Smooth muscle cell (in vitro differentiated cells): ENCODE results near the gene GMPPA. TPM values are rescaled to one million over a fixed set of nuclear protein-coding genes. Genes with fewer than 3 reads are reported as not detected.

Source experiments
- DNase-seq: peaks from one replicate; lab custom pipeline; 2025; ENCODE audit not compliant: unreplicated experiment; lab: John Stamatoyannopoulos, UW
- H2AFZ ChIP-seq: fragments of 200-600 bp; sonication (generic); 2 replicates; pipeline ENCODE4 v1.6.0; 2016; ENCODE audit warnings: antibody characterized with exemption, low read depth, mild to moderate bottlenecking
- H3F3A ChIP-seq: fragments of 200-600 bp; sonication (generic); 2 replicates; pipeline ENCODE4 v1.6.0; 2017; ENCODE audit warnings: antibody characterized with exemption, low read depth
- H3K27ac ChIP-seq: fragments of 200-600 bp; sonication (generic); 2 replicates; pipeline ENCODE4 v1.5.1; 2016; ENCODE audit warnings: low read depth, mild to moderate bottlenecking
- H3K27me3 ChIP-seq: fragments of 200-600 bp; sonication (generic); 2 replicates; pipeline ENCODE4 v1.6.1; 2016; ENCODE audit warnings: low read depth, mild to moderate bottlenecking
- H3K36me3 ChIP-seq: fragments of 200-600 bp; sonication (generic); 2 replicates; pipeline ENCODE4 v1.5.1; 2016; ENCODE audit warnings: low read depth
- H3K4me1 ChIP-seq: fragments of 200-600 bp; sonication (generic); 2 replicates; pipeline ENCODE4 v1.5.1; 2016; ENCODE audit warnings: low read depth
- H3K4me2 ChIP-seq: fragments of 200-600 bp; sonication (generic); 2 replicates; pipeline ENCODE4 v1.6.0; 2016; ENCODE audit warnings: mild to moderate bottlenecking
- H3K4me3 ChIP-seq: fragments of 200-600 bp; sonication (generic); 2 replicates; pipeline ENCODE4 v1.5.1; 2016; ENCODE audit warnings: mild to moderate bottlenecking
- H3K79me2 ChIP-seq: fragments of 200-600 bp; sonication (generic); 2 replicates; pipeline ENCODE4 v1.6.0; 2016; ENCODE audit warnings: low read depth, mild to moderate bottlenecking
- H3K9ac ChIP-seq: fragments of 200-600 bp; sonication (generic); 2 replicates; pipeline ENCODE4 v1.6.0; 2016; ENCODE audit warnings: low read depth
- H3K9me3 ChIP-seq: fragments of 200-600 bp; sonication (generic); replicated peaks from 2 replicates; pipeline ENCODE4 v1.5.1; 2016; ENCODE audit warnings: low read depth
- H4K20me1 ChIP-seq: fragments of 200-600 bp; sonication (generic); 2 replicates; pipeline ENCODE4 v1.6.0; 2016; ENCODE audit warnings: low read depth
- CTCF ChIP-seq: fragments of 200-600 bp; sonication (generic); IDR thresholded peaks from 2 replicates; pipeline ENCODE4 v1.5.1; 2017; ENCODE audit warnings: borderline replicate concordance, mild to moderate bottlenecking, antibody characterized with exemption; ENCODE audit not compliant: insufficient read depth, poor library complexity, severe bottlenecking
- WGBS: methylation state at CpG from one replicate; pipeline ENCODE4 v1.1.7; 2016; ENCODE audit warnings: low lambda C conversion rate; 5-methylcytosine and 5-hydroxymethylcytosine counted together
- polyA plus RNA-seq: library from polyadenylated mRNA; unstranded; fragments of >200 nt; fragmentation: Nextera tagmentation; extraction: Ambion mirVana; gene quantifications from 2 replicates; pipeline ENCODE4 v1.2.1, GENCODE V29; 2016
- total RNA-seq: library from RNA; depleted of rRNA; stranded (reverse); fragments of >200 nt; gene quantifications from 2 replicates; pipeline ENCODE4 v1.2.3, GENCODE V29; 2014

Gene GMPPA
- total and polyA plus RNA-seq, 2 experiments from 2014 or later, result 59.3 to 81.7 TPM

- DNase-seq, result no peak
- no peak overlapping the region for H2AFZ ChIP-seq
- H3K4me1 ChIP-seq, result peaks cover 13% of the 10 kb centered on the region
- no peak overlapping the region for H3K27ac ChIP-seq
- H4K20me1 ChIP-seq, result no peaks in the 10 kb centered on the region
- H3K9ac ChIP-seq, result no peak overlapping the region
- H3K36me3 ChIP-seq, result no peaks in the 10 kb centered on the region
- peak overlapping the region; percentile 89 for H3K4me2 ChIP-seq
- TF ChIP-seq CTCF, result no peak
- peaks cover 4% of the 10 kb centered on the region for H3K79me2 ChIP-seq
- H3K4me3 ChIP-seq, result no peak overlapping the region
- H3F3A ChIP-seq, result no peaks in the 10 kb centered on the region
- WGBS, result 26% methylated on average over 61 of the region's 61 CpGs
- peaks cover 20% of the 10 kb centered on the region for H3K27me3 ChIP-seq
- H3K9me3 ChIP-seq, result no peaks in the 10 kb centered on the region
These were observed 1.7 kb upstream of the GMPPA start for GRCh38 chr2:219496825-219497494.

GRCh38 chr2:219497495-219498279, 1.0 kb upstream of the GMPPA start:
- Histone ChIP-seq H3K4me2 (peak overlapping the region; percentile 89), H3K27ac (peak overlapping the region; percentile 73), H3K36me3 (no peaks in the 10 kb centered on the region), H3F3A (no peaks in the 10 kb centered on the region), H3K4me1 (peaks cover 13% of the 10 kb centered on the region), H3K27me3 (peaks cover 16% of the 10 kb centered on the region), H2AFZ (peak overlapping the region; percentile 67), H3K79me2 (peaks cover 4% of the 10 kb centered on the region), H3K9ac (no peak overlapping the region), H4K20me1 (no peaks in the 10 kb centered on the region), H3K9me3 (no peaks in the 10 kb centered on the region), H3K4me3 (peak overlapping the region; percentile 73)
- no peak for TF ChIP-seq CTCF
- WGBS, result 6% methylated on average over 59 of the region's 59 CpGs
- DNase-seq, result peak; percentile 72

GRCh38 chr2:219499058-219499307, 292 bp downstream of the GMPPA start:
- Histone ChIP-seq H3K79me2 (peaks cover 4% of the 10 kb centered on the region), H4K20me1 (no peaks in the 10 kb centered on the region), H3K4me2 (peak overlapping the region; percentile 89), H3K27me3 (peaks cover 16% of the 10 kb centered on the region), H3K4me3 (peak overlapping the region; percentile 73), H3K9me3 (no peaks in the 10 kb centered on the region), H3K4me1 (peaks cover 13% of the 10 kb centered on the region), H3K36me3 (no peaks in the 10 kb centered on the region), H3K9ac (peak overlapping the region; percentile 96), H3K27ac (peak overlapping the region; percentile 73), H3F3A (no peaks in the 10 kb centered on the region), H2AFZ (no peak overlapping the region)
- TF ChIP-seq CTCF, result no peak
- DNase-seq, result no peak
- 2% methylated on average over 3 of the region's 3 CpGs for WGBS
